Esophagus squamous epithelium (tissue), 5 donors: ENCODE data around the gene HBEGF. TPM values are rescaled to one million over a fixed set of nuclear protein-coding genes. Genes with fewer than 3 reads are reported as not detected.

ENCODE experiments used
- DNase-seq: peaks from one replicate; lab custom pipeline; 2025; lab: John Stamatoyannopoulos, UW
- H3K27ac ChIP-seq, 4 donors: fragments of 200-600 bp; sonication (generic); one replicate each; pipeline ENCODE4 v1.5.1; 2016 to 2019; ENCODE audit warnings: mild to moderate bottlenecking in 1 of 4
- H3K27me3 ChIP-seq, 4 donors: fragments of 200-600 bp; sonication (generic); 1 replicate in 3 of 4; 2 replicates in 1 of 4; pipeline versions ENCODE4 v1.5.1 to v1.6.0; 2017 to 2021; ENCODE audit warnings: antibody characterized with exemption in 1 of 4
- H3K36me3 ChIP-seq, 3 donors: fragments of 200-600 bp; sonication (generic); one replicate each; pipeline ENCODE4 v1.5.1; 2016 to 2019
- H3K4me1 ChIP-seq, 3 donors: fragments of 200-600 bp; sonication (generic); one replicate each; pipeline ENCODE4 v1.5.1; 2017 to 2019
- H3K4me3 ChIP-seq, 4 donors: fragments of 200-600 bp; sonication (generic); 1 replicate in 3 of 4; 2 replicates in 1 of 4; pipeline ENCODE4 v1.5.1; 2016 to 2019; ENCODE audit warnings: mild to moderate bottlenecking in 2 of 4, moderate library complexity in 1 of 4
- H3K9me3 ChIP-seq, 3 donors: fragments of 200-600 bp; sonication (generic); one replicate each; pipeline ENCODE4 v1.5.1; 2016 to 2019
- POLR2A ChIP-seq, 4 donors: fragments of 450-650 bp; IDR thresholded peaks; one replicate each; pipeline ENCODE4 v1.6.1; 2017; ENCODE audit warnings: antibody characterized with exemption in 4 of 4, mild to moderate bottlenecking in 4 of 4, moderate library complexity in 3 of 4
- WGBS, 2 donors: methylation state at CpG; one replicate each; pipeline ENCODE4 v1.1.5; 2018; 5-methylcytosine and 5-hydroxymethylcytosine counted together
- intact Hi-C: fragments of 100-400 bp; cut with DNase I; formaldehyde crosslinking; loops from one replicate; pipeline ENCODE4 v1.15.0; 2022
- total RNA-seq, 4 donors: library from RNA; depleted of rRNA; stranded (reverse); fragments of >200 nt; gene quantifications; one replicate each; pipeline ENCODE4 v1.1.0, GENCODE V29; 2016
- TF ChIP-seq, protein P1 (sequence below), 6 experiments: fragments of 450-650 bp in 4 of 6; fragments of 200-600 bp in 2 of 6; sonication (generic) in 2 of 6; IDR thresholded peaks; one replicate each; pipeline ENCODE4 v1.5.1; 2016 to 2019; ENCODE audit warnings: antibody characterized with exemption in 6 of 6, mild to moderate bottlenecking in 4 of 6, moderate library complexity in 4 of 6
- donor health status: DM: yes; HTN: yes; CAD: no.

The HBEGF gene
- total RNA-seq, 4 donors from 2014 or later = 24.6 to 72.4 (median 42.1) TPM

DNA sequence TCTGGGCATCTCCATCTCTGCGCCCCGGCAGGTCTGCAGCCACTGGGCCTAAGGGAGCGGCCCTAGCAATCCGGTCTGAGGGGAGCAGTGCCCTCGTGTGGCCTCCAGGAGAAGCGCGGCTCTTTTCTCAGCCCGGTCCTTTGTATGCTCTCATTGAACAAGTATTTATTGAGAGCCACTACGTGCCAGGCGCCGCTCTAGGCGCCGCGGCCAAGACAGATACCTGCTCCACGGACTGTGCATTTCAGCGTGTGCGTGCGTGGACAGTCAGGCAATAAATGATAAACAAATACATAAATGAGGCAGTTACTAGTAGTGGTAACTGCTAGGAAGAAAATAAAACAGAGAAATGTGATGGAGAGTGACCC, 11.3 kb upstream of the HBEGF start:
- Histone ChIP-seq H3K9me3 (no peaks in the 10 kb centered on the region), H3K27me3 (no peaks in the 10 kb centered on the region), H3K4me3 (peak overlapping the region in 2 of 4 donors; percentile 13 to 47), H3K4me1 (peaks cover 7 to 13% (median 8%) of the 10 kb centered on the region in 3 donors), H3K36me3 (no peaks in the 10 kb centered on the region), H3K27ac (no peak overlapping the region)
- TF ChIP-seq, protein P1, sequence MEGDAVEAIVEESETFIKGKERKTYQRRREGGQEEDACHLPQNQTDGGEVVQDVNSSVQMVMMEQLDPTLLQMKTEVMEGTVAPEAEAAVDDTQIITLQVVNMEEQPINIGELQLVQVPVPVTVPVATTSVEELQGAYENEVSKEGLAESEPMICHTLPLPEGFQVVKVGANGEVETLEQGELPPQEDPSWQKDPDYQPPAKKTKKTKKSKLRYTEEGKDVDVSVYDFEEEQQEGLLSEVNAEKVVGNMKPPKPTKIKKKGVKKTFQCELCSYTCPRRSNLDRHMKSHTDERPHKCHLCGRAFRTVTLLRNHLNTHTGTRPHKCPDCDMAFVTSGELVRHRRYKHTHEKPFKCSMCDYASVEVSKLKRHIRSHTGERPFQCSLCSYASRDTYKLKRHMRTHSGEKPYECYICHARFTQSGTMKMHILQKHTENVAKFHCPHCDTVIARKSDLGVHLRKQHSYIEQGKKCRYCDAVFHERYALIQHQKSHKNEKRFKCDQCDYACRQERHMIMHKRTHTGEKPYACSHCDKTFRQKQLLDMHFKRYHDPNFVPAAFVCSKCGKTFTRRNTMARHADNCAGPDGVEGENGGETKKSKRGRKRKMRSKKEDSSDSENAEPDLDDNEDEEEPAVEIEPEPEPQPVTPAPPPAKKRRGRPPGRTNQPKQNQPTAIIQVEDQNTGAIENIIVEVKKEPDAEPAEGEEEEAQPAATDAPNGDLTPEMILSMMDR (IDR thresholded peaks at IDR 0.05) = peak; percentile 78 to 94 (median 90)
- no peak for TF ChIP-seq POLR2A (IDR thresholded peaks at IDR 0.05)
- peak; percentile 38 for DNase-seq
- intact Hi-C loops = loop anchor here (5.0 kb wide), 1 partner anchor 195 kb away; no protein-coding TSS in a partner anchor
- 0% methylated on average over 3 to 4 of the region's 18 CpGs for WGBS, 2 donors

DNA sequence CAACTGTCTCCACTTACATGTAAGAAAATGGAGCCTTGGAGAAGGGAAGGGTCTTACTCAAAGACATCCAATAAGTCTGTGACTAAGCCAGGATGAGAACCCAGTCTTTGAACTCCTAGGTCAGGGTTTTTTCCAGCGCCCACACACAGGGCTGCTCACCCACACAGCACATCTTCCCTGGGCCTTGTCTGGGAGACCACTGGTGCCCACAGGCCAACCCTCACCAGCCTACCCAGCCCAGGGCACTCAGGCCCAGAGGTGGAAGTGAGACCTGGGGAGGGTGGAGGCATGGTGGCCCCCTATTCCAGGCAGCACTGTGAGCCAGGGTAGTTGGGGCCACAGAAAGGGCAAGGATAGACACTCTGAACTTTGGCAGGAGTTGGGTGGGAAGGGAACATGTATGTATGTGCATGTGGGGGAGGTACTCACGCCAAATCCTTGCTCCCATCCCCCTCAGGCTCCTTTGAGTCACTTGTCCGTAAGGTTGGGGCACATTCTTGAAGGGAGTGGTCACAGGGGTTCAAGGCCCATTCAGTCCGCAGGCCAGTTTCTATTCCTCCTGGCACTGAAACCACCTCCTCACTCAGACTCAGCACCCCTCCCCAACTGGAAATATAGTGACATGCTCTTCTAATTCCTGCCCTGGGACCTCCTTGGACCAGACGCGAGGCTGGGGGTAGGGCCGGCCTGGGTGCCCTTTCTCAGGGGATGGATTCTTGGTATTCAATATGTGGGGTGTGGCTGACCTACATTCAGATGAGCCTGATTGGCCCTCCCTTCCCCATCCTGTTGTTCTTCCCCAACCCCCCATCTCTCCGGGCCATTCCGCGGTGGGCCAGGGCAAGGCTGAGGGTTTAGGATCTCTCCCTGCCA, 10.7 kb upstream of the HBEGF start:
- peak overlapping the region in 2 of 4 donors; percentile 13 to 47 for H3K4me3 ChIP-seq
- intact Hi-C loops = loop anchor here (5.0 kb wide), 1 partner anchor 195 kb away; no protein-coding TSS in a partner anchor
- no peaks in the 10 kb centered on the region for H3K27me3 ChIP-seq
- H3K36me3 ChIP-seq = no peaks in the 10 kb centered on the region
- 46 to 65% methylated on average over 4 to 6 of the region's 10 CpGs for WGBS, 2 donors
- H3K9me3 ChIP-seq = no peaks in the 10 kb centered on the region
- peaks cover 7 to 13% (median 8%) of the 10 kb centered on the region in 3 donors for H3K4me1 ChIP-seq
- DNase-seq = no peak
- no peak for TF ChIP-seq POLR2A (IDR thresholded peaks at IDR 0.05)
- TF ChIP-seq, protein P1 (IDR thresholded peaks at IDR 0.05) = no peak
- no peak overlapping the region for H3K27ac ChIP-seq

DNA sequence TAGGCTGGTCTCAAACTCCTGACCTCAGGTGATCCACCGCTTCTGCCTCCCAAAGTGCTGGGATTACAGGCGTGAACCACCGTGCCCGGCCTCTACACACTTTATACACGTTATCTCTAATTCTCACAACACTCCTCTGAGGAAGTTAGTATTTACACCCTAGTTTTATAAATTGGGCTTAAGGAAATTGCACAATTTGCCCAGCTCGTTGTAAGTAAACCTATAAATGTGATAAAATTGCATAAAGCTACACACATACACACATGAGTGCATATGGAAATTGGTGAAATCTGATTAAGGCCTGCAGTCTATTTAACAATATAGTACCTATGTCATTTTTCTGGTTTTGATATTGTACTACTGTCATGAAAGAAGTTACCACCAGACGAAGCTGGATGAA, 9.1 kb upstream of the HBEGF start:
- TF ChIP-seq, protein P1 (IDR thresholded peaks at IDR 0.05) = no peak
- no peak for TF ChIP-seq POLR2A (IDR thresholded peaks at IDR 0.05)
- Histone ChIP-seq H3K36me3 (no peaks in the 10 kb centered on the region), H3K4me3 (no peak overlapping the region), H3K4me1 (peaks cover 7 to 19% (median 8%) of the 10 kb centered on the region in 3 donors), H3K9me3 (no peaks in the 10 kb centered on the region), H3K27ac (no peak overlapping the region), H3K27me3 (no peaks in the 10 kb centered on the region)
- 76 to 77% methylated on average over 7 of the region's 7 CpGs for WGBS, 2 donors
- DNase-seq = no peak
- intact Hi-C loops = loop anchor here (5.0 kb wide), 1 partner anchor 193 kb away; no protein-coding TSS in a partner anchor

DNA sequence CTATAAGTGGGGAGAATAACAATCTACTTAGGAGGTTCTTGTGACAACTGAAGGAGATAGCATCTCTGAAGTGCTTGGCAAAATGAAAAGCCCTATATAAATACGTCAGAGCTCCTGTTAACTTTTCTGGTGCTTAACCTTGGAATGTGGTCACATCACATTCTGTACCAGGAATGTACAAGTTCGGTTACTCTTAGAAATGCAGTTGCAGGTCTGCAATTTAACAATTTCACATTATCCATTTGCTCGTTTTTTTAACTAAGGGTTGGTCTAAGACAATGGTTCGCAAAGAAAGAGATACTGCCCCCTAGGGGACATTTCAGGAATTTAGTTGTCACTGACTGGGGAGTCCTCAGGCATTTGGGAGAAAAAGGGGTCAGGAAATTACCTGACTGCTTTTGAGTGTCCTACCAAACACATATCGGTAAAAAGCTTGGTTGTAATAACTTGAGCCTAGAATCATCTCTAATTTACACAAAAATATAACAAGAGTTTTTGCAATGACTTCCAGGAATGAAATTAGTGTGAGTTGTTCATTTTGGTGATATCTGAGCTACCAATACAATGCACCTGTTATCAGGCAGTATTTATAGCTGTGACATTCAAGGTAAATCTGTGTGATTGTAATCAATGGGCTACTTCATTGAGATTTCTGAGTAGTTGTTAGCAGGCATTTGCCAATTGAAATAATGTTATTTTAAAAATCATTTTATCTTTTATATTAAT, 5.4 kb upstream of the HBEGF start:
- no peak for DNase-seq

More for the DNA sequence above, 5.4 kb upstream of the HBEGF start:
- intact Hi-C loops = loop anchor here (2.0 kb wide), 1 partner anchor 107 kb away; no protein-coding TSS in a partner anchor
- TF ChIP-seq POLR2A (IDR thresholded peaks at IDR 0.05) = no peak
- TF ChIP-seq, protein P1 (IDR thresholded peaks at IDR 0.05) = peak; percentile 72 to 92 (median 90)
- peaks cover 20 to 39% (median 21%) of the 10 kb centered on the region in 3 donors for H3K4me1 ChIP-seq
- no peaks in the 10 kb centered on the region for H3K9me3 ChIP-seq
- H3K27ac ChIP-seq = no peak overlapping the region
- H3K4me3 ChIP-seq = no peak overlapping the region
- 4 to 7% methylated on average over 5 of the region's 5 CpGs for WGBS, 2 donors
- H3K36me3 ChIP-seq = no peaks in the 10 kb centered on the region
- H3K27me3 ChIP-seq = no peaks in the 10 kb centered on the region
